Fibroblast of mammary gland (primary cell): ENCODE data around the gene VPS9D1.

Source experiments
- DNase-seq: peaks from one replicate; pipeline ENCODE4 v3.0.0-alpha.2; 2010; ENCODE audit warnings: low read depth
- H3K4me3 ChIP-seq: 2 replicates; pipeline ENCODE4 v1.5.1; 2011; ENCODE audit warnings: low read depth, mild to moderate bottlenecking, low read length, moderate library complexity; ENCODE audit not compliant: control insufficient read depth
- TF ChIP-seq, protein P1 (sequence below): conservative IDR thresholded peaks from 2 replicates; pipeline ENCODE4 v1.5.1; 2011; ENCODE audit warnings: low read depth, low read length, inconsistent platforms; ENCODE audit not compliant: control insufficient read depth, insufficient read depth

VPS9D1 gene

DNA sequence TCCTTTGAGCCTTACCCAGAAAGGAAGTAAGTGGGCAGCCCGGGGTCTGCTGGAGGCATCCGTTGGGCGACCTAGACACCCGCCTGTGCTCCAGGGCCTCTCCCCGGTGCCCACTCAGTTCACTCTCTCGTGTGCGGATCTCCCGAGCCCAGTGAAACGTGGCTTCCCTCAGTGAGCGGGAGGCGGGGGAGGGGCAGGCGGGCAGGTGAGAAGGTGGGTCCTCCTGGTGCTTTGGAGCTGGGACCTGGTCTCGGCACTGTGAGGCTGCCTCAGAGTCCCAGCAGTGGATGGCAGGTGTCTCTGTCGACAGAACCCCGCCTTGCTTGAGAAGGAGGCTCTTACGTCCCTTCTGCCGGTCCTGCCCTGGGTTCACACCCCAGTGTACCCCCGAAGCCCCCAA is 8.6 kb upstream of the VPS9D1 start:
- TF ChIP-seq, protein P1, sequence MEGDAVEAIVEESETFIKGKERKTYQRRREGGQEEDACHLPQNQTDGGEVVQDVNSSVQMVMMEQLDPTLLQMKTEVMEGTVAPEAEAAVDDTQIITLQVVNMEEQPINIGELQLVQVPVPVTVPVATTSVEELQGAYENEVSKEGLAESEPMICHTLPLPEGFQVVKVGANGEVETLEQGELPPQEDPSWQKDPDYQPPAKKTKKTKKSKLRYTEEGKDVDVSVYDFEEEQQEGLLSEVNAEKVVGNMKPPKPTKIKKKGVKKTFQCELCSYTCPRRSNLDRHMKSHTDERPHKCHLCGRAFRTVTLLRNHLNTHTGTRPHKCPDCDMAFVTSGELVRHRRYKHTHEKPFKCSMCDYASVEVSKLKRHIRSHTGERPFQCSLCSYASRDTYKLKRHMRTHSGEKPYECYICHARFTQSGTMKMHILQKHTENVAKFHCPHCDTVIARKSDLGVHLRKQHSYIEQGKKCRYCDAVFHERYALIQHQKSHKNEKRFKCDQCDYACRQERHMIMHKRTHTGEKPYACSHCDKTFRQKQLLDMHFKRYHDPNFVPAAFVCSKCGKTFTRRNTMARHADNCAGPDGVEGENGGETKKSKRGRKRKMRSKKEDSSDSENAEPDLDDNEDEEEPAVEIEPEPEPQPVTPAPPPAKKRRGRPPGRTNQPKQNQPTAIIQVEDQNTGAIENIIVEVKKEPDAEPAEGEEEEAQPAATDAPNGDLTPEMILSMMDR, result no peak
- no peak overlapping the region for H3K4me3 ChIP-seq
- DNase-seq, result no peak

DNA sequence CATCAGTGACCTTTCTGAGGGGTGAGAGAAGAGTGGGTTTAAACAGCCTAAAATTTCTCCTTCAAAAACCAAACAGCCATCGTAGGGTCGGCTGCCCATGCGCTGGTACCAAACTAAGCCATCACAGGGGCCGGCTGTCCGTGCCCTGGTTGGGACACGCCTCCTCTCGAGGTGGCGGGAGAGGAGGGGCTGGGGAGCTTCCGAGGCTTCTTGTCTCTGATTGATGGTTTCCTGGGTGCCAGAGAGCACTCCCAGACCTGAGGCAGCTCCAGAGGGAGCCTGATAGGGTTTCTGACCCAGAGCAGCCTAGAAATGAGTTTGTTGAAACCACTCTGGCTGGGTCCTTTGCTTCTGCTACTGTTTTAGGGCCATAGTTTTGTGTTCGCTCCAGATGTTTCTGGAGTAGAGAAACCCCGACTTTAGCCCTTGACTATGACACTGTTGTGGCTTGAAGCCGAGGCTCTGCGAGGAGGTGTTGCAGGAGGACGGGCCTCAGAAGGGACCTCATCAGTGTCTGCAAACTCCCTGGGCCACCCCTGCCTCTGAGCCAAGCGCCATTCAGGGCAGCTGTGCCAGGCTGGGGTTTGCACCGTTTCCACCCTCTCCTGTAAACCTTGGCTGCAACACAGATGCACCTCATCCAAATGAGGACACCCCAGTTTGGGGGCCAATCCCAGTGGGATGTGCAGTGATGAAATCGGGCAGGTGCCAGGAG is 6.9 kb upstream of the VPS9D1 start:
- TF ChIP-seq, protein P1, result no peak
- H3K4me3 ChIP-seq, result no peak overlapping the region
- no peak for DNase-seq

DNA sequence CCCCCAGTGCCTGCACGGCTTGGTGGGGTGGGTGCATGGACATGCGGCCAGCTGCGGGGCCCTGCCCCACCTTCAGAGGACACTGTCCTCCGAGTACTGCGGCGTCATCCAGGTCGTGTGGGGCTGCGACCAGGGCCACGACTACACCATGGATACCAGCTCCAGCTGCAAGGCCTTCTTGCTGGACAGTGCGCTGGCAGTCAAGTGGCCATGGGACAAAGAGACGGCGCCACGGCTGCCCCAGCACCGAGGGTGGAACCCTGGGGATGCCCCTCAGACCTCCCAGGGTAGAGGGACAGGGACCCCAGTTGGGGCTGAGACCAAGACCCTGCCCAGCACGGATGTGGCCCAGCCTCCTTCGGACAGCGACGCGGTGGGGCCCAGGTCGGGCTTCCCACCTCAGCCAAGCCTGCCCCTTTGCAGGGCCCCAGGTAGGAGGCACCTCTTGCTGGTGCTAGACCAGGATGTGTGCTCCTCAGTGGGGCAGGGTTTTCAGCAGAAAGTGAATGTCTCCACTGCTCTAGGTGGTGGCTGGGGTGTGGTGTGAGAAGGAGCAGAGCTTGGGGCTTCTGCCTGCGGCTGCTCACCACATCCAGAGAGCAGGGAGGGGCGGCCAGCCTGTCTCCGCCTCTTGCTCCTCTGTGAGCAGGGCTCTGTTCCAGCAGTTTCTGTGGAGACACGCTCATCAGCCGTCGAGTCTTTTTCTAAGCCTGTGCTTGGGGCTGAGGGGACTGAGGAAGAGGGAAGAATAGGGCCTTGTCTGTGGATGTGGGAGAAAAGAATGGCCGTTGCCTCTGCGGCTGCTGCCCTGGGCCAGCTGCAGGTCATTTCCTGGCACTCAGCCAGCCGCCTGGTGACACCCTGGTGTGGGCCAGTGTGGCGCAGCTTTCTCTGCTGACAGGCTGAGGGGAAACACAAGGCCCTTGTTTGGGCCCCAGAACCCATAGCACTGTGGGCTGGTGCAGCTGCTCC is 2.9 kb upstream of the VPS9D1 start:
- H3K4me3 ChIP-seq, result no peak overlapping the region
- TF ChIP-seq, protein P1, result no peak
- peak; percentile 34 for DNase-seq

DNA sequence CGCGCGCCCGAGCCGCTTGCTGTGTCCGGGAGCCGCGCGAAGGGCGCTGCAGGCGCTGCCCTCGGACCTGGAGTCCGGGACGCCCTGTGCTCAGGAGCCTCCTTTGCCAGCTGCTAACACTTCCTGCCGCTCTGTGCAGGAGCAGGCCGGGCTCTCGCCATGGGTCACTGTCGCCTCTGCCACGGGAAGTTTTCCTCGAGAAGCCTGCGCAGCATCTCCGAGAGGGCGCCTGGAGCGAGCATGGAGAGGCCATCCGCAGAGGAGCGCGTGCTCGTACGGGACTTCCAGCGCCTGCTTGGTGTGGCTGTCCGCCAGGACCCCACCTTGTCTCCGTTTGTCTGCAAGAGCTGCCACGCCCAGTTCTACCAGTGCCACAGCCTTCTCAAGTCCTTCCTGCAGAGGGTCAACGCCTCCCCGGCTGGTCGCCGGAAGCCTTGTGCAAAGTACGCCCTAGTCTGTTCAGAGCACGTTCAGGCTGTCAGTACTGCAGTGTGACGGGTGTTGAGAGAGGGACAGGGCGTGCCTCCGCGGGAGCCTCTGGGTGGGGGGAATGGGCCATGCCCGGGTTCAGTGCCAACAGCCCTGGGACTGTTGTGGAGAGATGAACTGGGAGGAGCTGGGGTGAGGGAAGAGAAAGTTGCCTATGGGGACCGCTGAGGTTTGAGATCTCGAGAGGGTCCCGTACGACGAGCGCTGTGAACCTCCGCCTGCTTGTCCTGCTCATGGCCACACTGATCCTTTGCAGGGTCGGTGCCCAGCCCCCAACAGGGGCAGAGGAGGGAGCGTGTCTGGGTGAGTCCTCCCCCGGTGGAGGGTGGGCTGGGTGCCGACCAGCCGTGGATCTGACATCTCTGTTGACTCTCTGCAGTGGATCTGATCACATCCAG is 1.9 kb upstream of the VPS9D1 start:
- DNase-seq, result peak; percentile 45
- H3K4me3 ChIP-seq, result peak overlapping the region; percentile 70
- TF ChIP-seq, protein P1, result no peak

DNA sequence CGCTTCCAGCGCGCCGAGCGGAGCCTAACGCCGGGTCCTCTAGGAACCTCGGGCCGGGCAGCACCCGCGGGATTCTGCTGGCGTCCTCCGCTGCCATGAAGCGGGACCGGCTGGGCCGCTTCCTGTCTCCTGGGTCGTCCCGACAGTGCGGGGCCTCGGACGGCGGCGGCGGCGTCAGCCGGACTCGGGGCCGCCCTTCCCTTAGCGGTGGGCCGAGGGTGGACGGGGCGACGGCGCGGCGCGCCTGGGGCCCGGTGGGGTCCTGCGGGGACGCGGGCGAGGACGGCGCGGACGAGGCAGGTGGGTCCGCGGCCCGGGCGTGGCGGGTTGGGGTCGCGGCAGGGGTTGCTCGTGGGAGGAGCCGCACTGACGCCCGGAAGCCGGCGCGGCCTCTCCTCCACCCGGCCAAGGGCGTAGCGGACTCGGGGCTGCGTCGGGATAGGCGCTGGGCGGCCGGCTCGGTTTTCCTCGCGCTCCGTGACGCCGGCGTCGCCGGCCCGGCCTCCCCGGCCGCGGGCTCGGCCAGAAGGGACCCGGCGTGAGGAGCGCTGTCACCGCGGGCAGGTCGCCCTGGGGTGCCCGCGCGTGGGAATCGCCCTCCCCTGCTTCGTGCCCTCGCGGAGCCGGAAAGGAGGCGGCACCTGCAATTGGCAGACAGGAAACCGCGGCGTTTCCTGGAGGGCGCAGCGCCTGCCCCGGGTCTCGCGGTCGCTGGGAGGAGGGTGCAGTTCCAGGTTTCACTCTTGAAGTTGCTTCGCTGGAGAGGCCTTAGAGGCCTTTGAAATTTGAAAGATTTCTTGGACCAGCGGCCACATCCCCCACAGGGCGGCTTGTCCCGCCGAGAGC is 1.1 kb upstream of the VPS9D1 start:
- TF ChIP-seq, protein P1, result no peak
- peak; percentile 46 for DNase-seq
- H3K4me3 ChIP-seq, result peak overlapping the region; percentile 70
